HG02623 (cell line): Measurements from ENCODE around the gene RASL11A.

ENCODE experiments used
- ATAC-seq: cut with Tn5 transposase; IDR thresholded peaks from one replicate; pipeline ENCODE4 v1.9.1; 2021; ENCODE audit warnings: moderate library complexity; ENCODE audit not compliant: unreplicated experiment

The RASL11A gene

GRCh38 chr13:27270594-27271520 lies at the start of gene RASL11A:
Gene RASL11A, plus strand, starts transcription at chr13:27270830. Its CDS starts 115 bp downstream, at chr13:27270945.
- peak; percentile 82 for ATAC-seq

GRCh38 chr13:27222100-27222499 lies 48.5 kb upstream of the RASL11A start:
- ATAC-seq = peak; percentile 61

GRCh38 chr13:27226991-27227390 lies 43.6 kb upstream of the RASL11A start:
- no peak for ATAC-seq

- ATAC-seq = no peak
Observed at GRCh38 chr13:27228131-27228530, 42.5 kb upstream of the RASL11A start.

- no peak for ATAC-seq
Observed at GRCh38 chr13:27229642-27230041, 41.0 kb upstream of the RASL11A start.

- ATAC-seq = no peak
Observed at GRCh38 chr13:27233964-27234363, 36.7 kb upstream of the RASL11A start.

- no peak for ATAC-seq
Observed at GRCh38 chr13:27236478-27236877, 34.2 kb upstream of the RASL11A start.

GRCh38 chr13:27242702-27243101 lies 27.9 kb upstream of the RASL11A start:
- no peak for ATAC-seq

GRCh38 chr13:27245610-27246009 lies 25.0 kb upstream of the RASL11A start:
- no peak for ATAC-seq

- ATAC-seq = peak; percentile 5
Observed at GRCh38 chr13:27250833-27251165, 19.8 kb upstream of the RASL11A start.

- ATAC-seq = peak; percentile 91
Observed at GRCh38 chr13:27251166-27252091, 19.2 kb upstream of the RASL11A start, which contains the start of gene RPL21. Gene RPL21, plus strand, starts transcription at chr13:27251558. Its CDS starts 2,219 bp downstream, at chr13:27253777.

GRCh38 chr13:27252467-27252866 lies 18.2 kb upstream of the RASL11A start:
- ATAC-seq = no peak

GRCh38 chr13:27257233-27257568 lies 13.4 kb upstream of the RASL11A start:
- no peak for ATAC-seq

- no peak for ATAC-seq
Observed at GRCh38 chr13:27257648-27258253, 12.9 kb upstream of the RASL11A start.

- no peak for ATAC-seq
Observed at GRCh38 chr13:27258637-27259386, 11.8 kb upstream of the RASL11A start.

- no peak for ATAC-seq
Observed at GRCh38 chr13:27259831-27260230, 10.8 kb upstream of the RASL11A start.

GRCh38 chr13:27261396-27261795 lies 9.2 kb upstream of the RASL11A start:
- no peak for ATAC-seq

GRCh38 chr13:27263438-27263837 lies 7.2 kb upstream of the RASL11A start:
- no peak for ATAC-seq

GRCh38 chr13:27264181-27264580 lies 6.4 kb upstream of the RASL11A start:
- ATAC-seq = no peak

- ATAC-seq = no peak
Observed at GRCh38 chr13:27264648-27265047, 6.0 kb upstream of the RASL11A start.

GRCh38 chr13:27266917-27267316 lies 3.7 kb upstream of the RASL11A start:
- no peak for ATAC-seq
